HepG2 (cell line): ENCODE measurements around the gene SLC12A9. TPM values are rescaled to one million over a fixed set of nuclear protein-coding genes. Genes with fewer than 3 reads are reported as not detected.

Experiments used
- EEA1 ChIP-seq: sonication (generic); formaldehyde crosslinking; IDR thresholded peaks from 2 replicates; pipeline ENCODE4 v1.5.1; 2020; ENCODE audit warnings: mild to moderate bottlenecking, missing genetic modification reagents, borderline replicate concordance
- FOXC1 ChIP-seq: sonication (generic); formaldehyde crosslinking; IDR thresholded peaks from 2 replicates; pipeline ENCODE4 v1.8.0; 2022; ENCODE audit warnings: mild to moderate bottlenecking, missing genetic modification reagents, borderline replicate concordance
- FOXK2 ChIP-seq: fragments of 450-650 bp; IDR thresholded peaks from 2 replicates; pipeline ENCODE4 v1.6.1; 2016
- GFI1 ChIP-seq: sonication (generic); formaldehyde crosslinking; IDR thresholded peaks from 2 replicates; pipeline ENCODE4 v1.5.0; 2020; ENCODE audit warnings: missing genetic modification reagents, mild to moderate bottlenecking, borderline replicate concordance
- GRHL1 ChIP-seq: sonication (generic); formaldehyde crosslinking; conservative IDR thresholded peaks from 2 replicates; pipeline ENCODE4 v1.8.0; 2022; ENCODE audit warnings: missing genetic modification reagents
- HNF4G ChIP-seq, 2 experiments: sonication (generic) in 1 of 2; formaldehyde crosslinking in 1 of 2; IDR thresholded peaks; 2 replicates each; pipeline versions ENCODE4 v1.4.0 to v1.6.1; 2011 to 2020; ENCODE audit warnings: borderline replicate concordance in 2 of 2, low read depth in 2 of 2, mild to moderate bottlenecking in 2 of 2, low read length in 1 of 2, missing genetic modification reagents in 1 of 2, moderate library complexity in 1 of 2
- IRF1 ChIP-seq: sonication (generic); formaldehyde crosslinking; IDR thresholded peaks from 2 replicates; pipeline ENCODE4 v1.4.0; 2020; ENCODE audit warnings: low read depth, mild to moderate bottlenecking, missing genetic modification reagents
- MLLT10 ChIP-seq: sonication (generic); formaldehyde crosslinking; IDR thresholded peaks from 2 replicates; pipeline ENCODE4 v1.4.0; 2020; ENCODE audit warnings: missing genetic modification reagents
- NFATC3 ChIP-seq: sonication (generic); formaldehyde crosslinking; IDR thresholded peaks from 2 replicates; pipeline ENCODE4 v1.5.1; 2020; ENCODE audit warnings: mild to moderate bottlenecking, missing genetic modification reagents
- NR2F6 ChIP-seq, 2 experiments: IDR thresholded peaks; 2 replicates each; pipeline ENCODE4 v1.6.1; 2016; ENCODE audit warnings: antibody characterized with exemption in 1 of 2, mild to moderate bottlenecking in 1 of 2
- PBX3 ChIP-seq: sonication (generic); formaldehyde crosslinking; IDR thresholded peaks from 2 replicates; pipeline ENCODE4 v1.8.1; 2023; ENCODE audit warnings: missing genetic modification reagents, inconsistent platforms, borderline replicate concordance
- PHF8 ChIP-seq: sonication (generic); formaldehyde crosslinking; IDR thresholded peaks from 2 replicates; pipeline ENCODE4 v1.5.0; 2020; ENCODE audit warnings: missing genetic modification reagents
- PPARG ChIP-seq: conservative IDR thresholded peaks from 2 replicates; pipeline ENCODE4 v1.6.1; 2016; ENCODE audit warnings: missing biosample characterization, missing genetic modification reagents
- RXRA ChIP-seq: sonication (generic); formaldehyde crosslinking; IDR thresholded peaks from 2 replicates; pipeline ENCODE4 v1.5.1; 2020; ENCODE audit warnings: missing genetic modification reagents
- SIX1 ChIP-seq: sonication (generic); formaldehyde crosslinking; IDR thresholded peaks from 2 replicates; pipeline ENCODE4 v1.4.0; 2020; ENCODE audit warnings: missing genetic modification reagents, borderline replicate concordance
- SP5 ChIP-seq: IDR thresholded peaks from 2 replicates; pipeline ENCODE4 v1.6.1; 2016; ENCODE audit warnings: low read depth, borderline replicate concordance
- TAF1 ChIP-seq: sonication (generic); formaldehyde crosslinking; IDR thresholded peaks from 2 replicates; pipeline ENCODE4 v1.4.0; 2020; ENCODE audit warnings: missing genetic modification reagents
- TBP ChIP-seq: sonication (generic); formaldehyde crosslinking; IDR thresholded peaks from 2 replicates; pipeline ENCODE4 v1.5.0; 2020; ENCODE audit warnings: missing genetic modification reagents
- TCF7L2 ChIP-seq: IDR thresholded peaks from 2 replicates; pipeline ENCODE4 v1.6.1; 2011; ENCODE audit warnings: mild to moderate bottlenecking, low read depth, low read length, moderate library complexity
- ZNF253 ChIP-seq: sonication (generic); formaldehyde crosslinking; IDR thresholded peaks from 2 replicates; pipeline ENCODE4 v1.8.0; 2022; ENCODE audit warnings: mild to moderate bottlenecking, missing genetic modification reagents, borderline replicate concordance
- ZNF281 ChIP-seq: sonication (generic); formaldehyde crosslinking; IDR thresholded peaks from 2 replicates; pipeline ENCODE4 v1.4.0; 2020; ENCODE audit warnings: missing genetic modification reagents, borderline replicate concordance
- ZNF605 ChIP-seq: sonication (generic); formaldehyde crosslinking; IDR thresholded peaks from 2 replicates; pipeline ENCODE4 v1.8.0; 2022; ENCODE audit warnings: mild to moderate bottlenecking, missing genetic modification reagents
- ZNF816 ChIP-seq: sonication (generic); formaldehyde crosslinking; IDR thresholded peaks from 2 replicates; pipeline ENCODE4 v1.8.0; 2022; ENCODE audit warnings: missing genetic modification reagents, mild to moderate bottlenecking, borderline replicate concordance
- ZNF841 ChIP-seq: sonication (generic); formaldehyde crosslinking; IDR thresholded peaks from 2 replicates; pipeline ENCODE4 v1.8.1; 2023; ENCODE audit warnings: missing genetic modification reagents, borderline replicate concordance
- polyA plus RNA-seq, 8 experiments: library from polyadenylated mRNA; depleted of rRNA in 3 of 8; stranded (reverse) in 7 of 8; unstranded in 1 of 8; fragments of >200 nt; fragmentation: Illumina TruSeq in 4 of 8; extraction: Trizol in 4 of 8; gene quantifications; 2 replicates each; pipeline versions ENCODE4 v1.2.1 to v1.2.3, GENCODE V29; 2011 to 2016; ENCODE audit warnings: low read depth in 4 of 8, missing spikeins in 1 of 8, mixed read lengths in 1 of 8; ENCODE audit not compliant: insufficient read depth in 1 of 8
- total RNA-seq, 5 experiments: library from RNA; depleted of rRNA; stranded (reverse); fragments of >200 nt; fragmentation: Illumina TruSeq; extraction: Trizol; gene quantifications; 2 replicates each; pipeline ENCODE4 v1.2.3, GENCODE V29; 2016; ENCODE audit warnings: low read depth in 1 of 5

SLC12A9 gene
- total and polyA plus RNA-seq, 2 of the 13 experiments (the other 11 are each of a cell fraction or from before 2014, with no cell fraction given), result 8.7 to 16.6 TPM

GRCh38 chr7:100895956-100896731 lies 43.6 kb downstream of the SLC12A9 start (continued):
- TF ChIP-seq ZNF281 (CRISPR knock-in tag) (no peak), ZNF253 (CRISPR knock-in tag) (no peak), ZNF816 (no peak), RXRA (CRISPR knock-in tag) (0 out of 2 replicates have a peak, but pooled peaks have one; percentile 42), EEA1 (no peak), SP5 (CRISPR knock-in tag) (no peak), PHF8 (CRISPR knock-in tag) (no peak; the same call in 1 of the 2 replicates), IRF1 (CRISPR knock-in tag) (no peak), NFATC3 (CRISPR knock-in tag) (no peak), ZNF605 (CRISPR knock-in tag) (no peak), ZNF841 (CRISPR knock-in tag) (no peak), SIX1 (CRISPR knock-in tag) (no peak), NR2F6 (IDR thresholded peaks at IDR 0.05) (no peak), NR2F6 (CRISPR knock-in tag; IDR thresholded peaks at IDR 0.05) (0 out of 2 replicates have a peak, but pooled peaks have one; percentile 7), GRHL1 (CRISPR knock-in tag) (no peak), PBX3 (CRISPR knock-in tag) (no peak), MLLT10 (no peak), FOXC1 (CRISPR knock-in tag) (0 out of 2 replicates have a peak, but pooled peaks have one; percentile 80), PPARG (no peak), GFI1 (CRISPR knock-in tag) (no peak), TBP (CRISPR knock-in tag) (no peak), TCF7L2 (no peak), HNF4G (IDR thresholded peaks at IDR 0.05; ENCODE audit: borderline replicate concordance, low read depth, low read length) (no peak), HNF4G (CRISPR knock-in tag; IDR thresholded peaks at IDR 0.05; ENCODE audit: borderline replicate concordance, low read depth) (no peak), TAF1 (CRISPR knock-in tag) (no peak), FOXK2 (no peak)
